ENCODE data around the gene RGS19.

The RGS19 gene

DNA sequence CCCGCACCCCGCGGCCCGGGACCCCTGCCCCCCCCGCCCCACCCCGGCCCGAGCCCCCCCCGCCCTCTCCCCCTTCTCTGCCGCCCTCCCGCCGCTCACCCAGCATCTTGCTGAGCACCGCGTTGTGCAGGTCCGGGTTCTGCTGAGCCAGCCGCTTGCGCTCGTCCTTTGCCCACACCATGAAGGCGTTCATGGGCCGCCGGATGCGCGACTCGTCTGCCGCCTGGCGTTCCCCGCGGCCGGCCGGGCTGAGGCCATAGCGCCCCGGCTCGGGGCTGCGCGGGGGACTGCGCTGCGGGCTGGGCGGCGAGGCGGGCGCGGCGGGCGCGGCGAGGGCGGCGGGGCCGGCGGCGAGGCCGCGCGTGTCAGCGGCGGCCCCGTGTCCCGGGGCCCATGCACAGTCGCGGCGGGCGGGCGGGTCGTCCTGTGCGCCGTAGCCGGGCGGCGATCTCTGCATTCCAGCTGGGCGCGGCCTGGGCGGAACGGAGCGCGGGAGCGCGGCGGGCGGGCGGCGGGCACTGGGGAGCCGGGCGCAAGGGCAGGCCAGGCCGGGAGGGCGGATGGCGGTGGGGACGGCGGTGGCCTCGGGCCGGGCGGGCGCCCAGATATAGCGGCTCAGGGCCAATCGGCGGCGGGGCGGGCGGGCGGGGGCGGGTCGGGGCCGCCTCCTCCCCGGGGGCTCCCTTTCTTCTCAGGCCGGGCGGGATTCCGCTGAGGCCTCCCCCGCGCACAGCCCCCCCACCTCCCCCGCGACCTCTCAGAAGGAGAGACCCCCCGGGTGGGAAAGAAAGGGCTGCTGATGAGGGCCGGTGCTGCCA is 30.0 kb downstream of the RGS19 start, which contains the start of gene SOX18:
Gene SOX18 (minus strand): TSS at position 580 of the 818 bp plus-strand sequence. CDS start 123 bp downstream, at position 457.
- DNase-seq (ENCODE audit: low read depth, low spot score): no peak

DNA sequence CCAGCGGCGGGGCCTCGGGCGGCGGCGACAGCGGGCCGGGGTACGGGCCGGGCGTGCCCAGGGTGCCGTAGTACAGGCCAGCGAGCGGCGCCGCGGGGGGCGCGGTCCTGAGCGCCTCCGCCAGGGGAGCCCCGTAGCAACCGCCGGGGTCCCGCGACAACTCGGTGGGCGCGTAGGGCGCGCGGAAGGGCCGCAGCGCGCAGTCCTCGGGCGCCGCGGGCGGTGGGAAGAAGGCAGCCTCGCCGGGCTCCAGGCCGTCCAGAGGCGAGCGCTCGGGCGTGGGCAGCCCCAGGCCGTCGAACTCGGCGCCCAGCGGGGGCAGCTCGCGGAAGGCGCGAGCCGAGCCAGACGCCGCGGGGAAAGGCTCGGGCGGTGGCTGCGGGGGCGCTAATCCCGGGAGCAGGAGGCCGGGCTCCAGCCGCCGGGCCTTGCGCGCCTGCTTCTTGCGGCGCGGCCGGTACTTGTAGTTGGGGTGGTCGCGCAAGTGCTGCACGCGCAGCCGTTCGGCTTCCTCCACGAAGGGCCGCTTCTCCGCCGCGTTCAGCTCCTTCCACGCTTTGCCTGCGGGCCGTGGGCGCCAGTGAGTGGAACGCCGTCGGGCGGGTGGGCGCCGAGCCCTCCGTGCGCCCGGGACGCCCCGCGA is 30.8 kb downstream of the RGS19 start:
- no peak for DNase-seq (ENCODE audit: low read depth, low spot score)

DNA sequence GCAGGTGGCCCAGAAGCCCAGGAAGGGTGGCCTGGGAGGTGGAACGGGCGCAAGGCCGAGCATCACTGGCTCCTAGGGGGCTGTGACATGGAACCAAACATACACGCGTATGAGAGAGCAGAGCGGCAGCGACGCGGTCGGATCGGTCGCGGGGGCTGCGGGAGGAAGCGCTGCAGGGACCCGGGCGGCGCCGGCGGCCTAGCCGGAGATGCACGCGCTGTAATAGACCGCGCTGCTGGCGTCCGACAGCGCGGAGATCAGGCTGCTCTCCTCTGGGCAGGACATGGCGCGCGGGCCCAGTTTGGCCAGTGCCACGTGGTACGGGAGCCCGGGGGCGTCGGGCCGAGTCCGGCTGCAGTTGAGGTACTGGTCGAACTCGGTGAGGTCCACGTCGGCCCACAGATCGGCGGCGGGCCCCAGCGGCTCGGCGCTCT is 31.3 kb downstream of the RGS19 start:
- no peak for DNase-seq (ENCODE audit: low read depth, low spot score)

DNA sequence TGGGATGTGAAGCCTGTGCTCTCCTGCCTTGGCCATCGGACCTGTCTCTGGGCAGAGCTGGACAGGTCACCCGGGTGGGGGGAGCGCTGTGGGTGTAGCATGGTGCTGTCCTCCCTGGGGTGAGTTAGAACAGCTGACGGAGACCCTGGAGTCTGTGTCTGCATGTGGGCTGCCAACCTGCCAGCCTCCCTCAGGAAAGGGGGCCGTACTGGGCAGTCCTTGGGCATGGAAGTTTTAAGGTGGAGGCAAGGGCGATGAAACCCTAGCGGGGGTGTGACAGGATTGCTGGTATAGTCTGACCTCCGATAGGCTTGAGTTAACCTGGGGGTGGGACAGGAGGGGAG is 32.3 kb downstream of the RGS19 start:
- DNase-seq (ENCODE audit: low read depth, low spot score): no peak

DNA sequence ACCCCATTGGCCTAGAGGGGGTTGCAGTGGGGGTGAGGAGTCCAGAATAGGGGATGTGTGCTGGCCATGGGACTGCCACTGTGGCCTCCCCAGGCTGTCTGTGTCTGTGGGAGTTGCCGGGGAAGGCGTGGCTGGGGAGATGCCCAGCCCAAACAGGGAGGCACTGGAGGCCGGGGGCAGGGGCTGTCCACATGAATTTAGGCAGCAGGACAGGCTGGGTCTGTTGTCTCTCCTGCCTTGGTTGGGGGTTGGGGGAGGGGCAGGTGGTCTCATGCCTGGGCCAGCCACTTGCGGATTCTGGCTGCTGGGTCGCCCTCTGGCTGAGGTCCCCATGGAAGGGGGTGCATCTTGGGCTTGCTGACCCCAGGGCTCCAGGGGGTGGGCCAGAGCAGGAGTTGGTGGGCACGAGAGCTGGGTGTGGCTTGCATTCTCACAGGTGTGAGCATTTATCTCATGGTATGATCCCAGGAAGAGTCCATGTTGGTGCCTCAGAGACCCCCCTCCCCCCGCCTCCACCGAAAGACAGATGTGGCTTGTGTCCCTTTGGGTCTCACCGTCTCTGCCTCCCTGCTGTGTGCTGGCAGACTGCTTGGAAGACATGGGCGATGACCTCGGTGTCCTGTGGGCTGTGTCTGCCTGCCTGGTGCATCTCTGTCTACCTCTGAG is 33.8 kb downstream of the RGS19 start:
- no peak for DNase-seq (ENCODE audit: low read depth, low spot score)

DNA sequence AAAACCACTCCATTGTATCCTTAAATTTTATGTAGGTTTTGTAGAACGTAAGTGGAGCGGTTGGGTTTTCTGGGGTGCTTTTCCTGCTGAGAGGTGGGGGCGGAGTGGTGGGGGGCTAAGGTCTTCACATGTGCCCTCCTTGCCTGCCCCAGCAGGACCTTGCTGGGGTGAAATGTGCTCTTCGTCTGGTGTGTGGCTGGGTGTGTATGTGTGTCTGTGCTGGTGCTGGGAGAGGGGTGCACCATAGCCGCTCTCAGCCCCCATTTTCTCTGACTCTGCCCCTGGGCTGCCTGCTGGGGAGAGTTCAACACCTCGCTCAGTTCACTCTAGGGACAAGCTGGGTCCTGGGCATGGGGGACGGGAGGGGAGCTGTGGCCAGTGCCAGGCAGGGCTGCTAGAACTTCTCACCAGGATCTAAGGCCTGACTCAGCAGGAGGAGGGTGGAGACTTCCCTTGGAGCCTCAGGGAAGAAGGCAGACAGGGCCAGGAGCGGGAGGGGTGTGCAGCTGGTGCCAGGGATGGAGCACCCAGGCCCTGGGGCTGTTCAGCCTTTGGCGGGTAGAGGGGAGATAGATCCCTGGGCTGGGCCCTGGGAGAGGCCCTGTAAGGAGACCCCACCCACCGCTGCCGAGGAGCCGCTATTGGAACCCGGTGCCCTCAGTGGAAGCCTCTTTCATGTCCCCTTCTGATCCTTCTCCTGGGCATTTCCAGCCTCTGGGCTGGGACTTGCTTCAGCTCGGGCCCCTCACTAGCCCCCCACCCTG is 34.7 kb downstream of the RGS19 start:
- DNase-seq (ENCODE audit: low read depth, low spot score): no peak

DNA sequence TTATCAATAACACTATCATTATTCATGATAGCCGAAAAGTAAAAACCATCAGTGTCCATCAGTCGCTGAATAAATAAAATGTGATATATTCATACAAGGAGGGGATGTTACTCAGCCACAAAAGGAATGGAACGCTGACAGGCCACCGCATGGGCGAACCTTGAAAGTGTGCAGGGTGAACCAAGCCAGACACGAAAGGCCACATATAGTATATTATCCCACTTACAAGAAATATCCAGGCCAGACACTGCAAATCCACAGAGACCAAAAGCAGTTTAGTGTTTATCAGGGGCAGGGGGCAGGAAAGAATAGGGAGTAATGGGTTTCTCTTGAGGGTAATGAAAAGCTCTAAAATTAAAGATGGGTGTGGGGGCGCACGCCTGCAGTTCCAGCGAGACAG is 35.5 kb downstream of the RGS19 start:
- DNase-seq (ENCODE audit: low read depth, low spot score): no peak

DNA sequence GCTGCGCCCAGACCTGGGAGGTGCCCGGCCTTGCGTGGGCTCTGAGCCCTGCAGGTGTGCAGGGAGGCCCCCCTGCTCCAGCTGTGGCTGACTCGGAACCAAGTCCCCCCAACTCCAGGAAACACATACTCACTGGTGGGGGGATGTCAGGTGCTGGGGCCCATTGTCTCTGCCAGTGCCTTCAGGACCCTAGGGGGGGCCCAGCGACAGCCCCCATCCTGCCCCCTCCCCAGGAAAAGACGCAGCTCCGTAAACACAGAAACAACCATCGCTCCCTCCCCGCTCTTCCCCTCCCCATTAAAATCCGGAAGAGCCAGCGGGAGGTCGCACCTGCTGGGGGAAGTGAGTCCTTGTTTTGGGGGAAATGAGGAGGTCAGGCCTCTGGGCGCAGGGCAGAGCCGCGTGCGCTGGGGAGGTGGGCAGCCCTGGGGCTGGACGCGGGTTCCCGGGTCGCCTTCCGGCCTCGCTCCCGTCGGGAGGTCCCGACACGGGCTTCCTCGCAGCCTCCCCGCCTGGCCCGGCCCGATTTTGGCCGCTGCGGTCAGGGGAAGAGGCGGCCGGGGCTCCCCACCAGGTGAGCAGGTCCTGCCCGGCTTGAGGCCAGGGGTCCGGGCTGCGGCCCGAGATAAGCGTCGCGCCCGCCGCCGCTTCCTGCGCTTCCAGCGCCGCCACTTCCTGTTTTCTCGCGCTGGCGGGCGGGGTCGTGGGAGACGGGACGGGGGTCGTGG is 37.1 kb downstream of the RGS19 start:
- no peak for DNase-seq (ENCODE audit: low read depth, low spot score)

DNA sequence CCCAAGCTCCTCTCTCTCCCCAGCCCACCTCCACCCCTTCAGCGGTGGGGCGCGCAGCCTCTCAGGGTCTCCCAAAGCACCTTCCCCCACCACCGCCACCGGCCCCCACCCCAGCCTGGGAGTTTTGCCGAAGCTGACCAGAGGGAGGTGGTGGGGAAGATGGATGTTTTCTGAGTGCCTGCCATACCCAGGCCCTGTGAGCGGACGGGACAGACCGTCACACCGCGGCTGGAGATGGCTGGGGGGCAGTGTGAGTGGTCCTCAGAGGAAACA is 37.6 kb downstream of the RGS19 start:
- no peak for DNase-seq (ENCODE audit: low read depth, low spot score)

DNA sequence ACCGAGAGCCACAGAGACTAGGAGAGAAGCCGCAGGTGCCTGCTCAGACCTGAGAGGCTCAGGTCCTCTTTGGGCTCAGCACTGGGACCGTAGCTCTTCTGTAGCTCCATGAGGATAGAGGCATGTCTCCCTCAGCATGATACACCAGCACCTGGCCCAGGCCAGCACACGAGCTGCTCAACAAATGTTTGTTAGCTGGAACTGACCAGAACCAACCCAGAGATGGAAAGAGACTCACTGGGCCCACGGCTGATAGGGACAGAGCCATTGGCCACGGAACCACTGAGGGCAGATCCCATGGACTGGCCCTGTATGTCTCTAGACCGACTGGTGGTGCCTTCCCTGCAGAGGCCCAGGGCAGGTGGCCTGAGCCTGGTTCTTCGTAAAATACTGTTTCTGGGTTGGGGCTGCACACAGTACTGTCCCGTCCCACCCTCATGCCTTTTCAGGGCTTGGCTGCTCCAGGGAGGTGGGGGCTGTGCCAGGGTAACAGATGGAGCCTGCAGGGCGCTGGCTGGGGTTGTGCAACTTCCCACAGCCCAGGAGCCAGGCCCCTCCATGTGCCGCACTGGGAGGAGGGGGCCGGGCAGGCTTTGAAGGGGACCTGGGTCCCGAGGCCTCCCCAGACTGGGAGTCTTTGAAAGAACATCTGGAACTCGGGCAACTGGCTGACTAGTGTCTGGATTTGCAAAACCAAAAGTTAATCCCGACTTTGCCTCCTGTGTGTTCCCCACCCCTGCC is 38.1 kb downstream of the RGS19 start:
- DNase-seq (ENCODE audit: low read depth, low spot score): no peak

DNA sequence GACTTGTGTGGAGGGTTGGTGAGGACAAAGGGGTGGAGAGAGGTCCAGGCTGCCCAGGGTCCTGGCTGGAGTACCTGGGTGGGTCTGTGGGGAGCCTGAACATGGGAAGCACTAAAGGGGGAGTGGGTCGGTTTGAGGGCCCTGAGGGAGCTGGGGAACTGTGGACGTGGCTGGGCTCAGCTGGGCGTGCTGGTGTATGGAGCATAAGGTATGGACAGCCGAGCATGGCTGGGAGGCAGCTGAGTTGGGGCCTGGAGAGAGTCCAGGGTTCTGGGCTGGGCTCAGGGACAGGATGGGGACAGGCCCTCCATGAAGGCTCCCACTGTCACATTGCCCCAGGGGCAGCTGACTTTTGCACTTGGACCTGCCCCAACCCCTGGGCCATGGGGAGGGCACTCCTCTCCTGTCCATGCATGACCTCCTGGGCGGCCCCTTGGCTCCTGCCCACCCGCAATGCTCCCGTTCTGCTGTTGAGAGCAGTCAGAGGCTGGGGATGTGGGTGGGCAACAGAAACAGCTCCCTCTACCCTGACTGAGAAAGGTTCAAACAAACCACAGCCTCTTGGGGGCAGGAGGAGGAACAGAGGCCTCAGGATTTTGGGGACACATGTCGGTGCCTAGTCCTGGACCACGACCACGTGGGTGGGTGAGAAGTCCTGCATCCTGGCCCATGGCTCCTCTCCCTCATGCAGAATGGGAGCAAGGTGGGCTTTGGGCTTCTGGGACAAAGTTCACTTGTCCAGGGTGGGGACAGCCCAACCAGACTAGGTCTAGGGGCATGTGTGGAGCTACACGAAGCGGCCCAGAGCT is 38.9 kb downstream of the RGS19 start:
- DNase-seq (ENCODE audit: low read depth, low spot score): no peak

DNA sequence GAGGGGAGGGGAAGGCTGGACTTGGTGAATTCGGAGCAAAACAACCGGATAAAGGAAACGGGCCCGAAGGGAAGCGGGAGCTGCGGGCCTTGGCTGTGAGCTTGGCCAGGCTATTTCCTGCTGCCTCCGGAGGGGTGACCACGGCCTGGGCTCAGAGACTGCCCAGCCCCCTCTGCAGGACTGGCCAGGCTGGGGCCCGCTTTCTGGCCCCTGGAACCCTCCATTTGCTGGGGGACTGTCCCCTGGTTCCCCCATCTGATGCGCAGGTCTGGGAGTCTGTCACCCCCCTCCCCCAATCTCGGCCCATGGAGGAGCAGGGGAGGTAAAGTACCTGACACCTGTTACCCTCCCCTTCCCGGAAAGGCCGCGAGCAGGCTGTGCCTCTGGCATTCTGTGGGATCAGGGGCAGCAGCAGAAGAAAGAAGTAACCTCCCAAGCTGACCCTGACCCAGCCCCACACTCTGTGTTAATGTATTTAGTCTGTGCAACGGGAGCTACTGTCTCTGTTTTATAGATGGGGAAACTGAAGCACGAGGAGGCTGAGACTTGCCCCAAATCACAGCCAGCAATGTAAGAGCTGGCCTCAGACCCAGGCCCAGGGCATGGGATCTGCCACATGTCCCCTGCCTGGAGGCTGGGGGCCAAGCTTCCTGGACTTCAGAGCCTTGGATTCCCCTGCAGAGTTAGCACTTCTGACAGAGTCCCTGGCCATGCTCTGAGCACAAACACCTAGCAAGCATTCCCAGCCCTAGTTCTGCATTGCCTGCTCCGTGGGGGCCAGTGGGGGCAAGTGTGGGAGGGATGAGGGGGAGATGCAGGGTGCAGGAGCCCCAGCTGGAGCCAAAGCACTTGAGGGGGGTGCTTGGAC is 39.8 kb downstream of the RGS19 start:
- DNase-seq (ENCODE audit: low read depth, low spot score): no peak

DNA sequence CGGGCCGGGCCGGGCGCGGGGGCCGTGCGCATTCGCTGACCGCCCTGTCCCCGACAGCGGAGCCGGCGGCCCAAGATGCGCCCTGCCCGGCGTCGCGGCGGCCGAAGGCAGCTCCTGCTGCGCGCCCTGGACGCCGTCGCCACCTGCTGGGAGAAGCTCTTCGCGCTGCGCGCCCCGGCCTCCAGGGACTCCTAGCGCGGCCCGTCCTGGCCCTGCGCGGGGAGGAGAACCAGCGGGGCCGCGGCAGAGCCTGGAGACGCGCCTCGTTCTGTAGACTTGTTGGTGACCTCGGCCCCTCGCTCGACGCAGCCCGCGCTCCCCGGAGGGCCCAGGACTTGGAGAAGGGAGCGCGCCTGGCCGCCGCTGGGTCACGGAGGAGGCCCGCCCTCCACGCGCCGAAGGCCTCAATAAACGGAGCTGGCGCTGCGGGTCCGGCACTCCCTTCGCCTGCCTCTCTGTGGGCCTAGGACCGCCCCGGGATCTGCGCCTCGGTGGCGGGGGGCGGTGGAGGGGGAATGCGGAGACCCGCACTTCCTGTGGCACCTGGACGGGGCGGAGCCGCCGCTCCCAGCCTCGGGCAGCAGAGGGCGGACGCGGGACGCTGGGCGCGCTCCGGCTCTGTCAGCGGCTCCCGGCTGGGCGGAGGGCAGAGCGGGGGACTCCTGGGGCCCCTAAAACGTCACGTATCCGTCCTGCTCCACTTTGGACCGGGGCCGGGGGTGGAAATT is 40.6 kb downstream of the RGS19 start:
- no peak for DNase-seq (ENCODE audit: low read depth, low spot score)

DNA sequence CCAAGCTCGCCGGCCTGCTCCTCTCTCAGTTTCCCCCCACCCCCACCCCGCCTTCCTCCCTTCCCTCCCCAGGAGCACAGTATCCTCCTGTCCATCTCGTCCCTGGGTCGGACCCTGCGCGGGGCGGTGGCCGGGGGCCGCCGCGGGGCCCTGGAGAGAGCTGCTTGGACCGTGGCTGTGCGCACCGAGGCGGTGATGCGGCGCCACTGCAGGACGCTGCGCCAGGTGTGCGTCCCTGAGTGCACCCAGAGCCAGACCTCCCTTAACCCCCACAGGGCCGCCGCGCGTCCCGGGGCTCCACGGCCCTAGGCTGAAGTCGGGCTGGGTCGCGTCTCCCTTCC is 41.1 kb downstream of the RGS19 start:
- no peak for DNase-seq (ENCODE audit: low read depth, low spot score)

DNA sequence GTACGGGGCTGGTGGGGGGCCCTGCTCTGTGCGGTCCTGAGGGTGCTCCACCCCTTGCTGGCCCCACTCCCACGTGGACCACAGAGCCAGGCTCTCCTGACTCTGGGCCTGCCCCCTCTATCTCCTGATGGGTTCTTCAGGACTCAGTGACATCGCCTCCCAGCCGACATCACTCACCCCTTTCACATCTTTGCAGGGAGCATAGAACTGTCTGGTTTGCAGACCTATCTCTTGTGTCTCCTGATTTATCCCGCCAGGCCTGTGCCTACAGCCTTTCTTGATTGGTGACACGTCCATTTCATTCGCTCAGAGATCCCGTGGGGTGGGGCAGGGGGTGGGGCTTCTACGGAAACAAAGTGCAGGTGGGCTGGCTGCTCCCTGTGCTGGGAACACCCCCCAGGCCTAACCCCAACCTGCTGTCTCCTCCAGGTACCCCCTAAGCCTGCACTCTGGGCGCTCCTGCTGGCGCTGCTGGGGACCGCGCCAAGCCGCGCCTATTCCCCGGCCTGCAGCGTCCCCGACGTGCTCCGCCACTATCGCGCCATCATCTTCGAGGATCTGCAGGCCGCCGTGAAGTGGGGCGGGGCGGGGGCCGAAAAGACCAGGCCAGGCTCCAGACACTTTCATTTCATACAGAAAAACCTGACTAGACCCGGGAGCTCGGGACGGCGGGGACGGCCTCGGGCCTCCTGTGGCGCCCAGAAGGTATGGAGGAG is 41.7 kb downstream of the RGS19 start:
- no peak for DNase-seq (ENCODE audit: low read depth, low spot score)

DNA sequence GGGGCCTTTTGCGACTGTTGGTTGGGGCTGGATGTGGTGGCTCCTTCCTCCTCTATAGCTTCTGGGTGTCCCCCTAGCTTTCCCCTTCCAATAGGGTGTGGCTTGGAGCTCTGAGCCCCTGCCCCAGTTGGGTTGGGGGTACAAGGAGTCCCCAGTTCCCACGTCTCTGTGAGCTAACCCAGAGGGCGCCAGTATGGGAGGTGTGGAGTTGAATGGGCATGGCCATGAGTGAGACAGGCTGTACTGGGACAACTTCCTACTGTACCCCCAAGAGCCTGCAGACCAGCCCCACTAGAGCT is 42.2 kb downstream of the RGS19 start:
- no peak for DNase-seq (ENCODE audit: low read depth, low spot score)

DNA sequence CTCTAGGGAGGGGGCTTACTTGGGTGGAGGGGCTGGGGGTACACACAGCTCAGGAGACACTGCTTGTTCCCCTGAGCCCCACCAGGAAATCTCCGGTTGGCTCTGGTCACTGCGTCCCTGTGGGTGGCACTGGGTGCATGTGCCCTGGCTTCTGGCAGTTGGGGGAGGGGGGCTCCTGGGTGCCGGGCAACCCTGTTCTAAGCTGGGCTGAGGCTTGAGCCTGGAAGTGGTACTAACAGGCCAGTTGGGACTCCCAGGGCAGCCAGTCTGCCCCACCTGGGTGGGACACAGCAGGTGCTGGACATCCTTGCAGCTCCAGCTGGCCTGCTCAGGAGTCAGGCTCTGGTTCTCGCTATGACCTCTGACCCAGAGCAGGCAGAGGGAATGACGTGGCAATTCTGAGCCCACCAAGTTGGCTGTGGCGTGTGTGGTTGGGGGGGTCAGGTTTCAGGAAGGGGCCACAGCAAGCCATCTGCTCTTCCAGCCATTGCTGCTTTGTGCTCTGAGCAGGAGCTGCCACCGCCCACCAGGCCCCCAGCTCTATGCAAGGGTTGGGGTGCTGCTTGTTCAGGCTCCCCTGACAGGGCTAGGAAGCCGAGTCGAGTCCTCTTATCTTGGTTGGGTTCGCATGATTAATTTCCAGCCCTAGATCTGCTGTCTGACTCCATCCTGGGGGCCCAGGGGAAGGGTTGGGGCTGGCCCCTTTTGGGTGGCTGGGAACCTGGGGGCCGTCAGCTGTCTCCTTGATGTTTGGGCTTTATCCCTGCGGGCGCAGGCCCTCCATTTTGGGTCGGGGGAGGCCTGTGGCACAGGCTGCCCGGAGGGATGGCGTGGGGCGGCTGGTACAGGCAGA is 42.7 kb downstream of the RGS19 start:
- DNase-seq (ENCODE audit: low read depth, low spot score): no peak
